K562 (cell line): Measurements from ENCODE around the gene PPP1R16B. TPM values are rescaled to one million over a fixed set of nuclear protein-coding genes. Genes with fewer than 3 reads are reported as not detected.

Experiments
- DNMT1 ChIP-seq: fragments of 450-650 bp; IDR thresholded peaks from 2 replicates; pipeline ENCODE4 v1.6.1; 2016; ENCODE audit warnings: antibody characterized with exemption, mild to moderate bottlenecking
- GABPB1 ChIP-seq: sonication (generic); formaldehyde crosslinking; IDR thresholded peaks from 2 replicates; pipeline ENCODE4 v1.8.0; 2022; ENCODE audit warnings: mild to moderate bottlenecking, missing genetic modification reagents
- SAFB2 ChIP-seq: fragments of 200-400 bp; formaldehyde crosslinking; IDR thresholded peaks from 2 replicates; pipeline ENCODE4 v1.6.1; 2018; ENCODE audit warnings: borderline replicate concordance, low read length, low read depth, moderate library complexity; ENCODE audit not compliant: severe bottlenecking
- U2AF2 ChIP-seq: fragments of 200-400 bp; formaldehyde crosslinking; optimal IDR thresholded peaks from 2 replicates; pipeline ENCODE3; 2017; ENCODE audit warnings: low read depth, mild to moderate bottlenecking, low read length
- polyA plus RNA-seq, 8 experiments: library from polyadenylated mRNA; depleted of rRNA in 4 of 8; stranded (reverse) in 5 of 8; unstranded in 3 of 8; fragments of >200 nt; fragmentation: Nextera tagmentation in 2 of 8; fragmentation: Illumina TruSeq in 1 of 8; extraction: Ambion mirVana in 2 of 8; extraction: Trizol in 1 of 8; gene quantifications; 2 replicates each; pipeline versions ENCODE4 v1.2.1 to v1.2.3, GENCODE V29; 2011 to 2014; ENCODE audit warnings: inconsistent platforms in 1 of 8, missing spikeins in 1 of 8
- total RNA-seq, 7 experiments: library from RNA; depleted of rRNA in 6 of 7; stranded (reverse); fragments of >200 nt in 6 of 7; fragmentation: Illumina TruSeq in 2 of 7; extraction: Trizol in 2 of 7; gene quantifications; 2 replicates each; pipeline versions ENCODE4 v1.2.1 to v1.2.3, GENCODE V29; 2011 to 2021; ENCODE audit warnings: low replicate concordance in 1 of 7
- TF ChIP-seq, protein P1 (sequence below), 2 experiments: fragments of 450-650 bp in 1 of 2; sonication (generic) in 1 of 2; formaldehyde crosslinking in 1 of 2; IDR thresholded peaks; 2 replicates each; pipeline versions ENCODE4 v1.7.1 to v1.9.0; 2016 to 2022; ENCODE audit warnings: inconsistent platforms in 1 of 2, mild to moderate bottlenecking in 1 of 2, missing genetic modification reagents in 1 of 2

PPP1R16B gene
- total and polyA plus RNA-seq, 9 of the 15 experiments (the other 6 are each of a cell fraction or from before 2014, with no cell fraction given): 1.5 to 11.5 (median 6.8) TPM

DNA sequence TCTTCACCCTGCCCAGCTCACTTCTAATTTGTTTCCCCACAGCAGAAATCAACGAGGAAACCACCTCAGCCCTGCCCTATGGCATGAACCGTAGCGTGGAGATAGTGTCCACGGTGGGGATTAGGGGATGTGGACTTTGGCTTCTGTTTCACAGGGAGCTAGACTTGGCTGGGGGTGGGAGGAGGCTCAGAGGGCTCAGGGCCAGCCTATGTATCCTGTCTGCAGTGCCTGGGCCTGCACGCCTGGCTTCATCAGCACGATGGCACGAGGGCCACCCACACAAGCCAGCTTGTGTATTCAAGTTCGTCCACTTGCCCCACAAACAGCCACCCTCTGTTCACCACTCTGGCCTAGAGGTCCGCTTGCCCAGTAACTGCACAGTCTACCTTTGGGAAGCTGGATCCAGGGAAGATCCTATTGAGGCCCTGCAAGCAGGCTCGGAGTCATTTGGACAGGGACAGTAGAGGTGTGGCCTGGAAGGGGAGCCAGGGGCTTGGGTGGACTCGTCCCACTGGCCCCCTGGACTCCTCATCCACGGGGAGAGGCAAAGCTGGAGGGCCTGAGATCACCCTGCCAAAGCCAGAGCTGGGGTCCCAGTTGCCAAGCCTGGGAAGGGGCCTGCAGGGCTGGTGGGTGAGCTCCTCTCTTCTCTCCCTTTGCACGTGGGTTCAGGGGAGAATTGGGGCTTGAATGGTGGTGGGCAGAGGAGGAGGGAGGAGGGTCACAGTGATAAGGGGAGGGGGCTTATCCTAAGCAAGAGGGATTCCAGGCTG, 82.7 kb downstream of the PPP1R16B start (continued):
- TF ChIP-seq, protein P1, sequence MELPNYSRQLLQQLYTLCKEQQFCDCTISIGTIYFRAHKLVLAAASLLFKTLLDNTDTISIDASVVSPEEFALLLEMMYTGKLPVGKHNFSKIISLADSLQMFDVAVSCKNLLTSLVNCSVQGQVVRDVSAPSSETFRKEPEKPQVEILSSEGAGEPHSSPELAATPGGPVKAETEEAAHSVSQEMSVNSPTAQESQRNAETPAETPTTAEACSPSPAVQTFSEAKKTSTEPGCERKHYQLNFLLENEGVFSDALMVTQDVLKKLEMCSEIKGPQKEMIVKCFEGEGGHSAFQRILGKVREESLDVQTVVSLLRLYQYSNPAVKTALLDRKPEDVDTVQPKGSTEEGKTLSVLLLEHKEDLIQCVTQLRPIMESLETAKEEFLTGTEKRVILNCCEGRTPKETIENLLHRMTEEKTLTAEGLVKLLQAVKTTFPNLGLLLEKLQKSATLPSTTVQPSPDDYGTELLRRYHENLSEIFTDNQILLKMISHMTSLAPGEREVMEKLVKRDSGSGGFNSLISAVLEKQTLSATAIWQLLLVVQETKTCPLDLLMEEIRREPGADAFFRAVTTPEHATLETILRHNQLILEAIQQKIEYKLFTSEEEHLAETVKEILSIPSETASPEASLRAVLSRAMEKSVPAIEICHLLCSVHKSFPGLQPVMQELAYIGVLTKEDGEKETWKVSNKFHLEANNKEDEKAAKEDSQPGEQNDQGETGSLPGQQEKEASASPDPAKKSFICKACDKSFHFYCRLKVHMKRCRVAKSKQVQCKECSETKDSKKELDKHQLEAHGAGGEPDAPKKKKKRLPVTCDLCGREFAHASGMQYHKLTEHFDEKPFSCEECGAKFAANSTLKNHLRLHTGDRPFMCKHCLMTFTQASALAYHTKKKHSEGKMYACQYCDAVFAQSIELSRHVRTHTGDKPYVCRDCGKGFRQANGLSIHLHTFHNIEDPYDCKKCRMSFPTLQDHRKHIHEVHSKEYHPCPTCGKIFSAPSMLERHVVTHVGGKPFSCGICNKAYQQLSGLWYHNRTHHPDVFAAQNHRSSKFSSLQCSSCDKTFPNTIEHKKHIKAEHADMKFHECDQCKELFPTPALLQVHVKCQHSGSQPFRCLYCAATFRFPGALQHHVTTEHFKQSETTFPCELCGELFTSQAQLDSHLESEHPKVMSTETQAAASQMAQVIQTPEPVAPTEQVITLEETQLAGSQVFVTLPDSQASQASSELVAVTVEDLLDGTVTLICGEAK (IDR thresholded peaks at IDR 0.05): no peak
- TF ChIP-seq, protein P1 (CRISPR knock-in tag; IDR thresholded peaks at IDR 0.05): no peak
- no peak for TF ChIP-seq SAFB2
- no peak for TF ChIP-seq GABPB1 (CRISPR knock-in tag)
- TF ChIP-seq DNMT1: no peak
- no peak for TF ChIP-seq U2AF2
